Inflammatory macrophage (primary cell): ENCODE results near the gene NECTIN3.

ENCODE experiments used
- DNase-seq, 2 donors: peaks; one replicate each; pipeline ENCODE4 v3.0.0-alpha.2; 2020 to 2022

The NECTIN3 gene

GRCh38 chr3:111081008-111081545 is 9.5 kb downstream of the NECTIN3 start:
- DNase-seq = no peak

- no peak for DNase-seq
Observed at GRCh38 chr3:111084911-111085310, 13.3 kb downstream of the NECTIN3 start.

- DNase-seq = no peak
Observed at GRCh38 chr3:111087924-111088469, 16.4 kb downstream of the NECTIN3 start.

- DNase-seq = no peak
Observed at GRCh38 chr3:111096487-111097209, 25.0 kb downstream of the NECTIN3 start.

DNA sequence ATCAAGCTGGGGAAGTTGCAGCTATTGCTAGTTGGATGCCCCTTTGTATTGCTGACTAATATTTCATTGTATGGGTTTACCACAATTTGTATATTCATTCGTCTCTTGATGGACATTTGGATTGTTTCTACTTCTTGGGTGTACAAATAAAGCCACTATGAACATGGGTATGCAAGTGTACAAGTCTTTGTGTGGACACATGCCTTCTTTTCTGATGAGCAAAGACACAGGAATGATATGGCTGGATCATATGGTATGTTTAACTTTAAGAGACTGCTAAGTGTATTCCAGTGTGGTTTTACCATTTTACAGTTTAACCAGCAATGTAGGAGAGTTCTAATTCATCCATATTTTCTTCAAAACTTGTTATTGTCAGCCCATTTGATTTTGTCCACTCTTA is 32.2 kb downstream of the NECTIN3 start:
- DNase-seq = no peak

DNA sequence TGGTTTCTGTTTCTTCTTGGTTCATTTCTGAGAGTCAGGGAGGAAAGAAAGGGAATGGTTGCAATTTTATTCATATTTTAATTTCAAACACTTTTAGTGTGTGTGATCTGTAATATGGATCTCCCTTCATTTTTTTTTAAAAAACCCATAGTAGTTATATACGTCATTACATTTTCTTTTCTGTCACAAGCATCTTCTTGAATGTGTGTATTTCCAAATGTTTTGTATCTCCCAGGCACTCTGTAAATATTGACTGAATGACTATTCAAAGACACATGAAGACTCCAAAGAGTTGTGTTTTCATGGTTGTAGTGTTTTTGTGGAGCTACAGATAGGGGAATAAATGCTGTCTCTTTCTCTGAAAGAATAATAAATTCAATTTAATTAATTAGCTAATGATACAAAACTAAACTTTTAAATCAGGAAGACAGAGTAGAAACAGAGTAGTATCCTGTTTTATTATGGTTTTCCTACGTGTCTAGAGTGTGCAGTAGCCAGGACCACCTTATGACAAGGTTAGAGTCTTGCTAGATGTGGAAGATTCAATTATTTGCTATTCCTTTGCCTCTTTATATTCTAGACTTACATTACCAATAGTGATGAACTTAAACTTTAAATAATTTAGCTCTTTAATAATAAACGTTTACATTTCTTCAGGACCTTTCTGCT is 35.5 kb downstream of the NECTIN3 start:
- no peak for DNase-seq

GRCh38 chr3:111107662-111108035 is 36.0 kb downstream of the NECTIN3 start:
- DNase-seq = no peak

DNA sequence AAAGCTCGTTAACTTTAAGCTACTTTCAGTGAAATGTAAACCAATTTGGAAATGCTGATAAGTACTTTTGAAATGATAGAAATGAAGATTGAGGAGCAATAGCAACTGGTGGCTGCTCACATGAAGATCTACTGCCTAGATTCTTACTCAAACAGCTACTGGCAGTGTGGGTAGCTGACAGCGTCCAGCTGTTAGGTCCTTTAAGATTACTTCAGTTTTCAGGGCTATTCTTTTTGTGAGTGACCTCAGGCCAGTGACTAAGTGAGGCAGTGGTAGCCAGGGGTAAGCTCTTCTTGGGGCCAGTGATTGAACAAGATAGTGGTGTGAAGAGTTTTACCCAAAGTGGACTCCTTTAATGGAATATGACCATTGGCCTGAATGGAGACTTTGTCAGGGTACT is 41.3 kb downstream of the NECTIN3 start:
- DNase-seq = no peak

DNA sequence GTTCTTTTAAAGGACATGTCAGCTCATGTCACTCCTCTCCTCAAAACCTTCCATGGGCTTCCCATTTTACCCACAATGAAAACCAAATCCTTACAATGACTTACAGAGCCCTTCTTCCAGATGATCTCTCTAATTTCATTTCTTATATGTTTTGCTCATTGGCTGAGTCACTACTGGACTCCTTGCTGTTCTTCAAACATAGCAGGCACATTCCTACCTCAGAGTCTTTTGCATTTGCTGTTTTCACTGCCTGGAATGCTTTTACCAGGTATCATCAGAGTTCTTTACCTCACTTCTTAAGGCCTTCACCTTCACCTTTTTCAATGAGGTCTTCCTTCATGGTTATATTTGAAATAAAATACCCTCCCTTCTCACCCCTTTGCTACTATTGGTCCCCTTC is 57.3 kb downstream of the NECTIN3 start:
- DNase-seq = no peak

- no peak for DNase-seq
Observed at GRCh38 chr3:111130827-111131226, 59.2 kb downstream of the NECTIN3 start.

DNA sequence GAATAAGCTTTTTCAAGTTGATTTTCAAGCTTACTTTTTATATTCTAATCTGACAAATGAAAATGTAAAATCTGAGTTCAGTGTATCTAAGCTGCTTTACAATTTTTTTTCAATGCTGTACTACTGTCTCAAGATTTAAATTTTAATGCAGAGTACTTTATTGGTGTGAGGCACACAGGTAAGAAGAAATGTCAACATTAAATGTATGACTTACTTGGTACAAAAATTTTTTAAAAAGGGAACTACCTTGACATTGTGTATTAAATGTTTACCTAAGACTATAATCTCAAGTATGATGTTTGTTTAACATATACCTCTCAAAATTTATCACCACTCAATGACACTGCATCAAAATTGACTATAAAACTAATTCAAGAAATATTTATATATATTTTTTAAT is 62.7 kb downstream of the NECTIN3 start:
- no peak for DNase-seq

DNA sequence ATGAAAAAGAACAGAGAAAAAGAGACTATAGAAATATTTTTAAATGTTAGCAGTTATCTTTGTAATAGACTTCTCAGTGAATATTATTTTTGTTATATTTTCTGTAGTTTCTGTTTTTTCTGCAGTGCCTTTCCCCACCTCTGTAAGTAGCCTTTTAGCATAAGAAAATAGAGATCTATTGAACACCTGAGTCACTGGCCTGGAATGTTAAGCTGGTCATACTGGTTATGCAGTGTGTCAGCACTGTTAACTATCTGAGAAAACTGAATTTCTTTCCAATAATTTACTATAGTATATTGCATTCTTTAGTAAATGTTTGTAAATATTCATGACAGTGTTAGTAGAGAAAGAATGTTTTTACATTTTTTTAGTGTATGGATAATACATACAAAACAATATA is 79.8 kb downstream of the NECTIN3 start:
- no peak for DNase-seq

- no peak for DNase-seq
Observed at GRCh38 chr3:111152496-111152895, 80.9 kb downstream of the NECTIN3 start.

DNA sequence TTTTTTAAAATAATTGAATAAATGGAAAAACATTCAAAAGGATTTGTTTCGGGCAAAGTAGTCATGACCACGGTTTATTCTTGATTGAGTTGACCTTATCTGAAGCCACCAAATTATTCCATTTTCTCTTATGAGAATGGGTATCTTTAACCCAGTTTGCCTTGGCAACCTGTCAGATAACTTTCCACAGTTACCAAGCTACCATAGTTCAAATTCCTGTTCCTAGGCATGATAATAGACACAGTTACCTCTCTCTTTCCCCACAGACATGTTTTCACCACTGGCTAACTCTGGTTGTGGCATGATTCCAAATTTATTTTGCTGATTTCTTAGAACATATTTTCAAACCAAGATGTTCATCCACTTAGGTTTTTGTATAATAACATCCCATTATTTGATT is 84.9 kb downstream of the NECTIN3 start:
- no peak for DNase-seq

DNA sequence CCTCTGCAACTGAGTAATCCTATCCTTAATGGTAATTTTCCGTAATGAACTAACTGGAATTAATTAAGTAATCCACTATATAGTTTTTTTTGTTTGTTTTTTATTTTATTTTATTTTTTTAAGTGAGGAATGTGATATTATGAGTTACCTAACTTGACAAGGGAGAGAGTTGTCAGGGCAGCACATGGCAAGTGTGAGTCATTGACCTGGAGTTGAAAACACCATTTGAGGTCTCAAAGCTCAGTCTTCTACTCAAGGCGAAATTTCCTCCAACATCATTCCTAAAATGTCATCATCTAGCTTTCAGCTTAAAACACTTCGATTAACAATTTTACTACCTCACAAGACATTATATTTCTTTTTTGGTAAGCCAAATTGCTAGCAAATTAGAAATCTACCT is 87.8 kb downstream of the NECTIN3 start:
- no peak for DNase-seq

DNA sequence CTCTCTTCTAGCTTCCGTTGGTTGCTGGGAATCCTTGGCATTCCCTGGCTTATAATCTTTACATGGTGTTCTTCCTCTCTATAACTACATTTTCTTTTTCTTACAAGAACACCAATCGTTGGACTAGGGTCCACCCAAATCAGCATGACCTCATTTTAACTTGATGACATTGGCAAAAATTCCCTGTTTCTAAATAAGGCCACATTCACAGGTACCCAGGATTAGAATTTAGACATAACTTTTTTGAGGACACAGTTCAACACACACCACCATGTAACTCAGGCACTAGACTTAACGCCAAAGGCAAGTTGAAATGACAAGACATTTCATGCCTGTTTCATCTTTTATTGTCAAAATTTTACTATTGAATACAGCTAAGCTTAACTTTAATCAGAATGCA is 93.0 kb downstream of the NECTIN3 start:
- no peak for DNase-seq

DNA sequence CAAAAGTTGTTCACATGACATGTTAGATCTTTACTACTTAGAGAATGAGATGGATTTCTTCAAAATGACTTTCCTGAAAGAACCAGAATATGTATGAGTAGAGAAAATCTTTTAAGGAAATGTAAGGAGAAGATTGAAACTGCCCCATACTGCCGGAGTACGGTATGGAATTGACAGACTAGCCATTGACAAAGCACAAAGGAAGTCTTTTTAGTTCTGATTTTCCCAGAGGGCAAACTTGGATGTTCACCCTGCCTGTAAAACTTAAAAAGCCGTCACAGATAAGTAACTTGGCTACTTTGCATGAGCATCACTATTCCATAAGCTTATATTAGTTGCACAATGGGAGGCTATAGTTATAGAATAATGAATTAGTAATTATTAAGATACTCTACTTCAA is 93.8 kb downstream of the NECTIN3 start:
- no peak for DNase-seq

- no peak for DNase-seq
Observed at GRCh38 chr3:111173328-111173900, 101.8 kb downstream of the NECTIN3 start.

DNA sequence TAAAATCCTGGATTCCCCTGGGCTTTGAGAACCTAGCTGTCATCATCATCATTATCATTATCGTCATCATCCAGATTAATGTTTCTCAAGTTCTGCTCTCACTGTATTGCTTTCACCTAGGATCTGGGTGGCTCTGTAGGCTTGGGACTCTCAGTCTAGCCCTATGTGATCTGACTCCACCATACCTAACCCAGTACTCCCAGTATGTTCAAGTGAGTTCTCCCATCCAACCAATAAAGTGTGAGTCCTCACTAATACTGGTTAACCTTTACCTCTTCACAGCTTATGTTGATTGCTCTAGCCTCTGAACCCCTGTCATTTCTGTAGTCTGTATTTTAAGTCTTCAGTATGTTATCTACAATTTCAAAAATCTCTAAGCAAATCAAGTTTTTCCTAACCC is 102.3 kb downstream of the NECTIN3 start:
- no peak for DNase-seq

DNA sequence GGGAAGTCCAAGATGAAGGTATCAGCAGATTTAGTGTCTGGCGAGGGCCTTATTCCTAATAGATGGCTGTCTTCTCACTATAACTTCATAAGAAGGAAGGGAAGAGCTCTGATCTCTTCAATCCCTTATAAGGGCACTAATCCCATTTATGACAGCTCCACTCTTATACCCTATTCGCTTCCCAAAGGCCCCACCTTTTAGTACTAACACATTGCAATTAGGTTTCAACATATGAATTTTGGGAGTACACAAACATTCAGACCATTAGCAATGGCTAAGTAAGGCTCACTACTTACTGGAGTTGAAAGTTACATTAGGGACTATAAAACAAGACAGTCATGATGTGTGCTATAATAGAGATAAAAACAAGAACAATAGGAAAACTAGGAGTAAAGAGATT is 118.9 kb downstream of the NECTIN3 start:
- DNase-seq = no peak

GRCh38 chr3:111193472-111193871 is 121.9 kb downstream of the NECTIN3 start:
- no peak for DNase-seq

GRCh38 chr3:111194048-111194447 is 122.4 kb downstream of the NECTIN3 start:
- DNase-seq = no peak

- DNase-seq = no peak
Observed at GRCh38 chr3:111197485-111197884, 125.9 kb downstream of the NECTIN3 start.

DNA sequence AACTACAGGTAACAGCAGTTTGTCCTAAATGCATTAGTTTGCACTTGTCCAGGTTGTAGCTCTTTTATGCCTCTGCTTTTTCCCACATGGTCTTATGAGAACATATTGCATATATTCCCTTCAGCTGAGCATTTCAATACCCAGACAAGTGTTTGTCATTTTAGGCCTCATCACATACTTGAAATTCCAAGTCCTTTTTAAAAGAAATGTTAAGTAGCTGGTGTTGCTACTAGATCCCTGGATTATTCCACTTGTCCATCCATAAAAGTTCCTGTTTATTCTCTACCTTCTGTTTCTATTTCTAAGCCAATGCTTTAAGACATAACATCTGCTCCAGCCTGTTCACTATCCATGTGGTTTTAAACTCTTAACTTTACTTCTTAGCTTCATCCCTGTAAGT is 128.4 kb downstream of the NECTIN3 start:
- DNase-seq = no peak
